OCI-LY3 (cell line): ENCODE data around the gene UGT1A3.
"Not testable (repeated sequence)": the region's sequence is repeated elsewhere in the genome, so short reads cannot be mapped to it uniquely, and the experiment has no call there.

Experiments used
- H2AFZ ChIP-seq: fragments of 200-600, 300-600 bp; shearing (Covaris generic); 2 replicates; pipeline ENCODE4 v1.6.0; 2014; ENCODE audit warnings: antibody characterized with exemption, low read depth, low read length
- H3K27ac ChIP-seq: fragments of 200-600, 300-600 bp; sonication (generic); 2 replicates; pipeline ENCODE4 v1.5.1; 2014; ENCODE audit warnings: mild to moderate bottlenecking, low read length, moderate library complexity, mixed read lengths
- H3K27me3 ChIP-seq: fragments of 200-600, 300-600 bp; sonication (generic); 2 replicates; pipeline ENCODE4 v1.6.1; 2014; ENCODE audit warnings: low read depth, low read length, mixed read lengths
- H3K36me3 ChIP-seq: fragments of 200-600, 300-600 bp; sonication (generic); replicated peaks from 2 replicates; pipeline ENCODE3; 2014; ENCODE audit warnings: low read depth, low read length, mixed read lengths
- H3K4me1 ChIP-seq: fragments of 300-600, 200-600 bp; sonication (generic); 2 replicates; pipeline ENCODE4 v1.6.1; 2014; ENCODE audit warnings: low read length, mixed read lengths
- H3K4me2 ChIP-seq: fragments of 200-600, 300-600 bp; sonication (generic); 2 replicates; pipeline ENCODE4 v1.6.1; 2014; ENCODE audit warnings: low read length, mixed read lengths
- H3K4me3 ChIP-seq: fragments of 300-600, 200-600 bp; sonication (generic); 2 replicates; pipeline ENCODE4 v1.5.1; 2014; ENCODE audit warnings: antibody characterized with exemption, mild to moderate bottlenecking, low read length, moderate library complexity
- H3K79me2 ChIP-seq: fragments of 300-600, 200-600 bp; shearing (Covaris generic); 2 replicates; pipeline ENCODE4 v1.6.1; 2014; ENCODE audit warnings: mild to moderate bottlenecking, low read length, mixed read lengths
- H3K9ac ChIP-seq: fragments of 300-600, 200-600 bp; shearing (Covaris generic); 2 replicates; pipeline ENCODE4 v1.6.0; 2014; ENCODE audit warnings: mild to moderate bottlenecking, low read length, moderate library complexity
- H3K9me3 ChIP-seq: fragments of 200-600, 300-600 bp; shearing (Covaris generic); 2 replicates; pipeline ENCODE4 v1.6.1; 2014; ENCODE audit warnings: low read length, mixed read lengths; ENCODE audit not compliant: insufficient read depth
- H4K20me1 ChIP-seq: fragments of 200-600, 300-600 bp; sonication (generic); 2 replicates; pipeline ENCODE4 v1.6.1; 2016; ENCODE audit warnings: low read length, mixed read lengths; ENCODE audit not compliant: insufficient read depth
- CTCF ChIP-seq: fragments of 200-600, 300-600 bp; sonication (generic); IDR thresholded peaks from 2 replicates; pipeline ENCODE4 v1.5.1; 2014; ENCODE audit warnings: antibody characterized with exemption, low read length, low read depth
- EZH2phosphoT487 ChIP-seq: fragments of 200-600 bp; shearing (Covaris generic); IDR thresholded peaks from 2 replicates; pipeline ENCODE4 v1.6.1; 2018; ENCODE audit warnings: antibody characterized with exemption, mixed run types, low read depth

Gene UGT1A3

DNA sequence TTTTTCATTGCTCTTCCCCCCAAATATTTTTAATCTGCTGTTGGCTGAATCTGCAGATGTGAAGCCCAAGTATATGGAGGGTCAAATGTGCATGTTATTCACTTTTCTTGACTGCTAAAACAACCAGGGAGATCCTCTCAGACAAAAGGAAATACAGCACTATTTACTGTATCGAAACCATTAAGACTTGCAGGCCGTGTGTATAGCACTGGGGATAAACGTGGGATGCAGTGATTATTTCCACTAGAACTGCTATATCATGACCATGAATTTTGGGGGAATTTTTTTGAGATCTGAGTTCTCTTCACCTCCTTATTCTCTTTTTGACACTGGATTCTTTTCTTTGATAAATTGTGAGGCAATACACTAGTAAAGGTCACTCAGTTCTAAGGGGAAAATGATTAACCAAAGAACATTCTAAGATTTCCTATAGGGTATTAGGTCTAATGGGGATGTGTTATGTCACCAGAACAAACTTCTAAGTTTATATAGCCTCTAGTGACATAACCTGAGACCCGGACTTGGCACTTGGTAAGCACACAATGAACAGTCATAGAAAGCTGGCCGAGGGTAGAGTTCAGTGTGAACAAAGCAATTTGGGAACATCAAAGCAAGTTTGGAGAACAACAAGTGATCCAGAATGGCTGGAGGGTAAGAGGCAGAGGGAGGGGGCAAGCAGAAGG is 16.4 kb downstream of the UGT1A3 start:
- Histone ChIP-seq H3K4me1 (no peaks in the 10 kb centered on the region), H3K27ac (no peak overlapping the region), H3K4me2 (no peak overlapping the region), H3K4me3 (no peak overlapping the region), H3K79me2 (no peaks in the 10 kb centered on the region), H3K27me3 (no peaks in the 10 kb centered on the region), H4K20me1 (no peaks in the 10 kb centered on the region), H2AFZ (no peak overlapping the region), H3K9ac (no peak overlapping the region), H3K9me3 (no peaks in the 10 kb centered on the region), H3K36me3 (no peaks in the 10 kb centered on the region)
- no peak for TF ChIP-seq EZH2phosphoT487
- TF ChIP-seq CTCF: no peak

DNA sequence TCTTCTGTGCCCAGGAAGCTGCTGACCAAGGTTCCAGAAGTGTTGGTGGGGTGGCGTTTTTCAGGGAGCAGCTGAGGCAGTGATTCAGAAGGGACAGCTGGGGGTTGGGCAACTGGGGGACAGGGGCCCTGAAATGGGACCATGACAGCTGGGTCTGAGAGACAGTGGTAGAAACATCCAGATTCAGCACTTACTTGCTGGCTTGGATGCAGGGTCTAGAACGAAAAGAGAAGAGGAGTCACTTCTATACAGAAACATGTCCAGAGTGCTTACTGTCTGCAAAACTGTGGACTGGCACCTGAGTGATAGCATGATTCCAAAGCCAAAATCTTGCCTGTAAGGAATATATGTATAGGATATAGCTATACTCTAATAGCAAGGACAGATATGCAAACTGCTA is 17.0 kb downstream of the UGT1A3 start:
- H3K4me2 ChIP-seq, H4K20me1 ChIP-seq, H3K9ac ChIP-seq, H3K4me3 ChIP-seq, H3K27me3 ChIP-seq, H3K4me1 ChIP-seq, H2AFZ ChIP-seq, H3K79me2 ChIP-seq, H3K9me3 ChIP-seq, H3K27ac ChIP-seq, H3K36me3 ChIP-seq: not testable (repeated sequence)

DNA sequence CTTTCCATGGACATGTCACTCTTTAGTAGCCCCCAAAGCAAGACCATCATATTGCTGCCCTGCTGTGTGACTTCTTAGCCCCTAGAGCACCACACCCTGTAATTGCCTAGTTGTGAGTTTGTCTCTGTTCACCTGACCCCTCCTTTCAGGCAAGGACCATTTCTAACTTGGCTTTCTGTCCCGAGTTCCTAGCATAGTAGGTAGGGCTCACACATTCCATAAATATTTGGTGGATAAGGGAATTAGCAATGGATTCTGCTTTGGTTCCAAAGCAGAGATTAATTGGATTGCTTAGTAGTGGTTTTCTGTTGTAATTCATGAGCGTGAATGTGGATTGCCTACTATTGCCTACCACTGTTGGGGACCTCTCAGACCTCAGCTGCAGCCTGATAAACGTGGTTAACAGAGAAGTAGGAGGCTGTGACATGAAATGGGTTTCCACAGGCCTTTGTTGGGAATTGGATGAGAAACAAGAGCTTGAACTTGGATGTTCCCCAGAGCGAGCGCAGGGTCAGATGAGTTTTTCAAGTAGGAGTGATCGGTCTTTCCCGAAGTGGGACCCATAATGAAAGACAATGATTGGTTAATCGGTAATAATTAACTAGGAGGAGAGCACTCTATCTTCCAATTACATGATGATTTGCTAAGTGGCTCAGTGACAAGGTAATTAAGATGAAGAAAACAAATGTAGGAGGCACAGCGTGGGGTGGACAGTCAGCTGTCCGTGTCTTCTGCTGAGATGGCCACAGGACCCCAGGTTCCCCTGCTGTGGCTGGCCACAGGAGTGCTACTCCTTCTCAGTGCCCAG is 17.8 kb downstream of the UGT1A3 start:
- no peaks in the 10 kb centered on the region for H3K79me2 ChIP-seq
- H4K20me1 ChIP-seq: no peaks in the 10 kb centered on the region
- H3K27ac ChIP-seq: no peak overlapping the region
- no peak overlapping the region for H3K4me3 ChIP-seq
- H3K9ac ChIP-seq: no peak overlapping the region
- no peak overlapping the region for H2AFZ ChIP-seq
- H3K4me1 ChIP-seq: no peaks in the 10 kb centered on the region
- H3K36me3 ChIP-seq: no peaks in the 10 kb centered on the region
- H3K9me3 ChIP-seq: no peaks in the 10 kb centered on the region
- no peaks in the 10 kb centered on the region for H3K27me3 ChIP-seq
- TF ChIP-seq CTCF (no peak), EZH2phosphoT487 (no peak)
- H3K4me2 ChIP-seq: no peak overlapping the region

GRCh38 chr2:233747283-233747544 is 18.4 kb downstream of the UGT1A3 start:
- H2AFZ ChIP-seq: no peak overlapping the region
- no peak overlapping the region for H3K9ac ChIP-seq
- no peaks in the 10 kb centered on the region for H3K36me3 ChIP-seq
- no peak overlapping the region for H3K4me2 ChIP-seq
- H3K27me3 ChIP-seq: no peaks in the 10 kb centered on the region
- H3K27ac ChIP-seq: no peak overlapping the region
- no peaks in the 10 kb centered on the region for H4K20me1 ChIP-seq
- TF ChIP-seq EZH2phosphoT487 (no peak), CTCF (no peak)
- H3K4me1 ChIP-seq: no peaks in the 10 kb centered on the region
- no peaks in the 10 kb centered on the region for H3K79me2 ChIP-seq
- no peak overlapping the region for H3K4me3 ChIP-seq
- H3K9me3 ChIP-seq: no peaks in the 10 kb centered on the region

- H3K79me2 ChIP-seq, H3K9ac ChIP-seq, H3K27ac ChIP-seq, H3K4me2 ChIP-seq, H3K27me3 ChIP-seq, H3K4me1 ChIP-seq, H3K36me3 ChIP-seq, H3K4me3 ChIP-seq, H2AFZ ChIP-seq, H4K20me1 ChIP-seq, H3K9me3 ChIP-seq: not testable (repeated sequence)
Measured at GRCh38 chr2:233750689-233751088, 21.8 kb downstream of the UGT1A3 start.

DNA sequence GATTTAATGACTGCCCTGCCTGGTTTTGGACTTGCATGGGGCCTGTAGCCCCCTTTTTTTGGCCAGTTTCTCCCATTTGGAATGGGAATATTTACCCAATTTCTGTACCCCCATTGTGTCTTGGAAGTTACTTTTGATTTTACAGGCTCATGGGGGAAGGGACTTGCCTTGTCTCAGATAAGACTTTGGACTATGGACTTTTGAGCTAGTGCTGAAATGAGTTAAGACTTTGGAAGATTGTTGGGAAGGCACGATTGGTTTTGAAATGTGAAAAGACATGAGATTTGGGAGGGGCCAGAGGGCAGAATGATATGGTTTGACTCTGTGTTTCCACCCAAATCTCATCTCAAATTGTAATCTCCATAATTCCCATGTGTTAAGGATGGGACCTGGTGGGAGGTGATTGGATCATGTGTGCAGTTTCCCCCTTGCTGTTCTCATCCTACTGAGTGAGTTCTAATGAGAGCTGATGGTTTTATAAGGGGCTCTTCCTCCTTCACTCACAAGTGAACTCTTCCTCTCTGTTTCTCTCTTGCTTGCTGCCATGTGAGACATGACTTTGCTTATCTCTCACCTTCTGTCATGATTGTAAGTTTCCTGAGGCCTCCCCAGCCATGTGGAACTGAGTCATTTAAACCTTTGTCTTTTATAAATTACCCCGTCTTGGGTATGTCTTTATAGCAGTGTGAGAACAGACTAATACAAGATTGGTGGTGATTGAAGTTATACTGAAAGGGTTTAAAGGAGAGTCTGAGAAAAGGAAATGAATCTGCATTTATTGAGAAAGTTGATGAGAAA is 22.6 kb downstream of the UGT1A3 start:
- H2AFZ ChIP-seq, H3K4me3 ChIP-seq, H3K36me3 ChIP-seq, H3K9me3 ChIP-seq, H4K20me1 ChIP-seq, H3K27me3 ChIP-seq, H3K9ac ChIP-seq, H3K4me1 ChIP-seq, H3K4me2 ChIP-seq, H3K27ac ChIP-seq, H3K79me2 ChIP-seq: not testable (repeated sequence)
